ENCODE results near the gene EXOC3L1. TPM values are rescaled to one million over a fixed set of nuclear protein-coding genes. Genes with fewer than 3 reads are reported as not detected.

EXOC3L1 gene
- total RNA-seq, 1 experiment from 2014 or later, result not detected

DNA sequence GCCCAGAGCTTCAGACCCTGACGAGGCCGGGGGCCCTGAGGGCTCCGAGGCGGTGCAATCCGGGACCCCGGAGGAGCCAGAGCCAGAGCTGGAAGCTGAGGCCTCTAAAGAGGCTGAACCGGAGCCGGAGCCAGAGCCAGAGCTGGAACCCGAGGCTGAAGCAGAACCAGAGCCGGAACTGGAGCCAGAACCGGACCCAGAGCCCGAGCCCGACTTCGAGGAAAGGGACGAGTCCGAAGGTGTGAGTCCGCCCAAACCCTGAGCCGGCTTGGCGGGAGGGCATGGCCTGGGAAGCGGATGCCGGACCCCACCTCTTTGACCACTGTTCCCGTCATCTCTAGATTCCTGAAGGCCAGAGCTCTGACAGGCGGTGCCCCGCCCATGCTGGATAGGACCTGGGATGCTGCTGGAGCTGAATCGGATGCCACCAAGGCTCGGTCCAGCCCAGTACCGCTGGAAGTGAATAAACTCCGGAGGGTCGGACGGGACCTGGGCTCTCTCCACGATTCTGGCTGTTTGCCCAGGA lies 15.2 kb downstream of the EXOC3L1 start:
- BruUV-seq (replicated peaks), result no TSS peak
- Histone ChIP-seq H3K4me1 (replicated peaks; ENCODE audit: insufficient read depth) (peaks cover 56% of the 10 kb centered on the region), H3K27me3 (ENCODE audit: insufficient read depth, low read depth) (no peaks in the 10 kb centered on the region), H3K9me3 (ENCODE audit: insufficient read depth, low read depth) (no peaks in the 10 kb centered on the region), H4K20me1 (ENCODE audit: insufficient read depth) (no peaks in the 10 kb centered on the region), H3K27ac (peak overlapping the region; percentile 64), H3K36me3 (ENCODE audit: low read depth) (no peaks in the 10 kb centered on the region), H3K9me2 (ENCODE audit: insufficient read depth) (no peaks in the 10 kb centered on the region), H3K4me3 (peak overlapping the region; percentile 57), H3K79me2 (ENCODE audit: low read depth) (peaks cover 15% of the 10 kb centered on the region; the same call in 1 of the 2 replicates), H3K4me2 (peak overlapping the region; percentile 91), H3F3A (ENCODE audit: insufficient read depth, low read depth) (peaks cover 76% of the 10 kb centered on the region), H2AFZ (no peak overlapping the region; the same call in 1 of the 2 replicates)
- POLR2A ChIA-PET (ENCODE audit: unreplicated experiment), result interaction anchor here (0.6 to 1.0 kb wide), 4 partner anchors 14 to 294 kb away, joined by 3 to 7 read pairs (median 6); partner anchors contain the start of gene FBXL8
- CTCF ChIA-PET, result no interaction called here
- intact Hi-C loops (cut with micrococcal nuclease; ENCODE audit: unreplicated experiment), result loop anchor here (5.0 kb wide), 2 partner anchors 73 to 157 kb away; partner anchors contain the start of genes FHOD1 and SLC9A5
- no peak for TF ChIP-seq EZH2 (IDR thresholded peaks at IDR 0.05; ENCODE audit: low read depth)
- TF ChIP-seq, protein P1, sequence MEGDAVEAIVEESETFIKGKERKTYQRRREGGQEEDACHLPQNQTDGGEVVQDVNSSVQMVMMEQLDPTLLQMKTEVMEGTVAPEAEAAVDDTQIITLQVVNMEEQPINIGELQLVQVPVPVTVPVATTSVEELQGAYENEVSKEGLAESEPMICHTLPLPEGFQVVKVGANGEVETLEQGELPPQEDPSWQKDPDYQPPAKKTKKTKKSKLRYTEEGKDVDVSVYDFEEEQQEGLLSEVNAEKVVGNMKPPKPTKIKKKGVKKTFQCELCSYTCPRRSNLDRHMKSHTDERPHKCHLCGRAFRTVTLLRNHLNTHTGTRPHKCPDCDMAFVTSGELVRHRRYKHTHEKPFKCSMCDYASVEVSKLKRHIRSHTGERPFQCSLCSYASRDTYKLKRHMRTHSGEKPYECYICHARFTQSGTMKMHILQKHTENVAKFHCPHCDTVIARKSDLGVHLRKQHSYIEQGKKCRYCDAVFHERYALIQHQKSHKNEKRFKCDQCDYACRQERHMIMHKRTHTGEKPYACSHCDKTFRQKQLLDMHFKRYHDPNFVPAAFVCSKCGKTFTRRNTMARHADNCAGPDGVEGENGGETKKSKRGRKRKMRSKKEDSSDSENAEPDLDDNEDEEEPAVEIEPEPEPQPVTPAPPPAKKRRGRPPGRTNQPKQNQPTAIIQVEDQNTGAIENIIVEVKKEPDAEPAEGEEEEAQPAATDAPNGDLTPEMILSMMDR (conservative IDR thresholded peaks at IDR 0.05), result no peak
- DNase-seq, result no peak

GRCh38 chr16:67173808-67174705 lies 15.9 kb downstream of the EXOC3L1 start:
- no peaks in the 10 kb centered on the region for H3K9me2 ChIP-seq (ENCODE audit: insufficient read depth)
- H3K4me2 ChIP-seq, result peak overlapping the region; percentile 91
- no peaks in the 10 kb centered on the region for H3K27me3 ChIP-seq (ENCODE audit: insufficient read depth, low read depth)
- H3K36me3 ChIP-seq (ENCODE audit: low read depth), result no peaks in the 10 kb centered on the region
- H3K4me1 ChIP-seq (replicated peaks; ENCODE audit: insufficient read depth), result peaks cover 56% of the 10 kb centered on the region
- DNase-seq, result peak; percentile 85 to 93
- intact Hi-C loops (cut with micrococcal nuclease; ENCODE audit: unreplicated experiment), result loop anchor here (1.0 to 5.0 kb wide), 3 partner anchors 13 to 157 kb away; partner anchors contain the start of genes FHOD1 and SLC9A5
- ChIA-PET POLR2A (ENCODE audit: unreplicated experiment) (interaction anchor here (0.6 to 1.0 kb wide), 7 partner anchors 14 to 293 kb away, joined by 3 to 8 read pairs (median 5); partner anchors contain the start of genes FHOD1 and TRADD), CTCF (no interaction called here)
- BruUV-seq (replicated peaks), result no TSS peak
- peak overlapping the region; percentile 64 for H3K27ac ChIP-seq
- no peaks in the 10 kb centered on the region for H3K9me3 ChIP-seq (ENCODE audit: insufficient read depth, low read depth)
- TF ChIP-seq, protein P1 (conservative IDR thresholded peaks at IDR 0.05), result no peak; the same call in 1 of the 2 replicates
- TF ChIP-seq EZH2 (IDR thresholded peaks at IDR 0.05; ENCODE audit: low read depth), result no peak
- H4K20me1 ChIP-seq (ENCODE audit: insufficient read depth), result no peaks in the 10 kb centered on the region
- H3K4me3 ChIP-seq, result peak overlapping the region; percentile 57
- H3F3A ChIP-seq (ENCODE audit: insufficient read depth, low read depth), result peaks cover 78% of the 10 kb centered on the region
- peaks cover 15% of the 10 kb centered on the region; the same call in 1 of the 2 replicates for H3K79me2 ChIP-seq (ENCODE audit: low read depth)
- peak overlapping the region; percentile 83 for H2AFZ ChIP-seq

DNA sequence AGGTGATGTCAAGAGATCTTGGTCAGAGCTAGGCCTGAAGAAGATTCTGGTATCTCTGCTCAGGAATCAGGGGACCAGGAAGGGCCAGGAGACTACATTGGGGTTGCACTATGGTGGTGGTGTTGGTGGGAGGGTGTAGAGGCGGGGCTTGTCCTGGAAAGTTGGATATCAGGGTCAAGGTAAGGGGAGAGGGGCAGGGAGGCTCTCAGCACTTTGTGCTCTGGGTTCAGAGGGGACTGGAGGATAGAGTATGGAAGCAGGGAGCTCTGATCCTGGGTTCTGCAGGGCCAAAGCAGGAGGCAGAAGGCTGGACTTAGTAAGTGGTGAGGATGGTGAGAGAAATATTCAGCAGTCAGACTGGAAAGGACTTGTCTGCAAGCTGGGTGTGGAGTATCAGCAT lies 16.6 kb downstream of the EXOC3L1 start:
- H3K4me1 ChIP-seq (replicated peaks; ENCODE audit: insufficient read depth), result peaks cover 50% of the 10 kb centered on the region
- POLR2A ChIA-PET (ENCODE audit: unreplicated experiment), result interaction anchor here (0.6 to 0.9 kb wide), 5 partner anchors 13 to 142 kb away, joined by 3 to 11 read pairs (median 7); partner anchors contain the start of genes FHOD1 and TRADD
- H3K4me3 ChIP-seq, result peak overlapping the region; percentile 57
- intact Hi-C loops (cut with micrococcal nuclease; ENCODE audit: unreplicated experiment), result loop anchor here (1.0 to 5.0 kb wide), 3 partner anchors 12 to 156 kb away; partner anchors contain the start of genes FHOD1 and SLC9A5
- no peaks in the 10 kb centered on the region for H4K20me1 ChIP-seq (ENCODE audit: insufficient read depth)
- peak overlapping the region; percentile 64 for H3K27ac ChIP-seq
- TF ChIP-seq, protein P1 (conservative IDR thresholded peaks at IDR 0.05), result no peak
- TF ChIP-seq EZH2 (IDR thresholded peaks at IDR 0.05; ENCODE audit: low read depth), result no peak
- peaks cover 73% of the 10 kb centered on the region for H3F3A ChIP-seq (ENCODE audit: insufficient read depth, low read depth)
- peaks cover 15% of the 10 kb centered on the region; the same call in 1 of the 2 replicates for H3K79me2 ChIP-seq (ENCODE audit: low read depth)
- CTCF ChIA-PET, result no interaction called here
- no peaks in the 10 kb centered on the region for H3K9me3 ChIP-seq (ENCODE audit: insufficient read depth, low read depth)
- no peaks in the 10 kb centered on the region for H3K36me3 ChIP-seq (ENCODE audit: low read depth)
- H3K9me2 ChIP-seq (ENCODE audit: insufficient read depth), result no peaks in the 10 kb centered on the region
- H2AFZ ChIP-seq, result peak overlapping the region; percentile 83
- no TSS peak for BruUV-seq (replicated peaks)
- DNase-seq, result no peak
- H3K4me2 ChIP-seq, result peak overlapping the region; percentile 91
- no peaks in the 10 kb centered on the region for H3K27me3 ChIP-seq (ENCODE audit: insufficient read depth, low read depth)

Data from PC-9 (cell line).